Upper lobe of right lung (tissue), 1 donor: ENCODE data around the gene CDKN2C. TPM values are rescaled to one million over a fixed set of nuclear protein-coding genes. Genes with fewer than 3 reads are reported as not detected.

Experiments
- ATAC-seq: fragments of 200-7000 bp; cut with Tn5 transposase; one replicate; pipeline ENCODE4 v1.9.1; 2020; ENCODE audit warnings: mild to moderate bottlenecking, moderate library complexity
- DNase-seq: peaks from one replicate; pipeline ENCODE4 v3.0.0-alpha.2; 2020
- H3K27ac ChIP-seq: fragments of 200-600 bp; one replicate; pipeline ENCODE4 v1.8.0; 2022
- H3K27me3 ChIP-seq: fragments of 200-600 bp; one replicate; pipeline ENCODE4 v1.8.0; 2022; ENCODE audit warnings: mild to moderate bottlenecking
- H3K36me3 ChIP-seq: fragments of 200-600 bp; one replicate; pipeline ENCODE4 v1.8.0; 2022
- H3K4me1 ChIP-seq: fragments of 200-600 bp; one replicate; pipeline ENCODE4 v1.8.0; 2022
- H3K4me3 ChIP-seq: fragments of 200-600 bp; one replicate; pipeline ENCODE4 v1.8.0; 2022; ENCODE audit warnings: mild to moderate bottlenecking
- H3K9me3 ChIP-seq: fragments of 200-600 bp; one replicate; pipeline ENCODE4 v1.8.0; 2022
- CTCF ChIP-seq: fragments of 200-600 bp; IDR thresholded peaks from one replicate; pipeline ENCODE4 v1.8.0; 2022; ENCODE audit warnings: antibody characterized with exemption
- intact Hi-C: fragments of 100-400 bp; cut with DNase I; formaldehyde crosslinking; loops from one replicate; pipeline ENCODE4 v1.11.0; 2022
- total RNA-seq: library from RNA; stranded (reverse); fragmentation: NEBNext Ultra II Directional; extraction: Animal tissue kit (Norgen Biotek cat#: 25700); gene quantifications from one replicate; pipeline ENCODE4 v1.2.1, GENCODE V29; 2021
- donor health status: DM: no; HTN: yes; CAD: no; lungs with severe emphysema.

The CDKN2C gene
- total RNA-seq, 1 donor from 2014 or later, result 9.6 TPM

GRCh38 chr1:50978852-50979781, 9.1 kb downstream of the CDKN2C start:
- intact Hi-C loops, result no loop called here
- H3K9me3 ChIP-seq, result no peaks in the 10 kb centered on the region
- peaks cover 8% of the 10 kb centered on the region for H3K27me3 ChIP-seq
- H3K27ac ChIP-seq, result peak overlapping the region; percentile 87
- no peak for TF ChIP-seq CTCF
- H3K4me3 ChIP-seq, result peak overlapping the region; percentile 72
- no peaks in the 10 kb centered on the region for H3K4me1 ChIP-seq
- no peaks in the 10 kb centered on the region for H3K36me3 ChIP-seq
- ATAC-seq (no peak), DNase-seq (no peak)

- intact Hi-C loops, result no loop called here
- Histone ChIP-seq H3K27me3 (peaks cover 6% of the 10 kb centered on the region), H3K4me3 (no peak overlapping the region), H3K9me3 (no peaks in the 10 kb centered on the region), H3K36me3 (no peaks in the 10 kb centered on the region), H3K4me1 (no peaks in the 10 kb centered on the region), H3K27ac (no peak overlapping the region)
- ATAC-seq (no peak), DNase-seq (no peak)
- no peak for TF ChIP-seq CTCF
Observed at GRCh38 chr1:50979937-50980336, 9.9 kb downstream of the CDKN2C start.

- Histone ChIP-seq H3K27ac (no peak overlapping the region), H3K9me3 (no peaks in the 10 kb centered on the region), H3K4me1 (no peaks in the 10 kb centered on the region), H3K36me3 (no peaks in the 10 kb centered on the region), H3K27me3 (peaks cover 6% of the 10 kb centered on the region), H3K4me3 (no peak overlapping the region)
- TF ChIP-seq CTCF, result no peak
- intact Hi-C loops, result no loop called here
- no peak for ATAC-seq
- no peak for DNase-seq
Observed at GRCh38 chr1:50980505-50980904, 10.5 kb downstream of the CDKN2C start.

- Histone ChIP-seq H3K36me3 (no peaks in the 10 kb centered on the region), H3K27me3 (peaks cover 6% of the 10 kb centered on the region), H3K9me3 (no peaks in the 10 kb centered on the region), H3K27ac (no peak overlapping the region), H3K4me3 (no peak overlapping the region), H3K4me1 (no peaks in the 10 kb centered on the region)
- no peak for TF ChIP-seq CTCF
- no peak for DNase-seq
- intact Hi-C loops, result no loop called here
- no peak for ATAC-seq
Observed at GRCh38 chr1:50981741-50982140, 11.7 kb downstream of the CDKN2C start.

GRCh38 chr1:50982611-50983010, 12.6 kb downstream of the CDKN2C start:
- H3K27me3 ChIP-seq, result peaks cover 6% of the 10 kb centered on the region

More at GRCh38 chr1:50982611-50983010, 12.6 kb downstream of the CDKN2C start:
- Histone ChIP-seq H3K27ac (peak overlapping the region; percentile 0), H3K4me3 (no peak overlapping the region), H3K4me1 (no peaks in the 10 kb centered on the region), H3K9me3 (no peaks in the 10 kb centered on the region), H3K36me3 (no peaks in the 10 kb centered on the region)
- DNase-seq, result no peak
- intact Hi-C loops, result no loop called here
- ATAC-seq, result no peak
- no peak for TF ChIP-seq CTCF
